HG02970 (cell line): ENCODE results near the gene FAM151A.

Source experiments
- ATAC-seq: cut with Tn5 transposase; IDR thresholded peaks from one replicate; pipeline ENCODE4 v1.9.1; 2021; ENCODE audit warnings: mild to moderate bottlenecking, moderate library complexity, moderate number of reproducible peaks; ENCODE audit not compliant: unreplicated experiment, low FRiP score

Gene FAM151A

GRCh38 chr1:54604572-54605370 lies 18.6 kb downstream of the FAM151A start:
- ATAC-seq, result no peak

- no peak for ATAC-seq
These were observed 19.3 kb downstream of the FAM151A start for GRCh38 chr1:54604051-54604450.

GRCh38 chr1:54603241-54603640 lies 20.1 kb downstream of the FAM151A start:
- ATAC-seq, result no peak

- no peak for ATAC-seq
These were observed 20.8 kb downstream of the FAM151A start for GRCh38 chr1:54602554-54602953.

- ATAC-seq, result no peak
These were observed 21.6 kb downstream of the FAM151A start for GRCh38 chr1:54601730-54602129.

GRCh38 chr1:54600947-54601721 lies 22.2 kb downstream of the FAM151A start:
- no peak for ATAC-seq

- no peak for ATAC-seq
These were observed 24.0 kb downstream of the FAM151A start for GRCh38 chr1:54599211-54599823.

- no peak for ATAC-seq
These were observed 25.8 kb downstream of the FAM151A start for GRCh38 chr1:54597455-54598030.

GRCh38 chr1:54596756-54597155 lies 26.6 kb downstream of the FAM151A start:
- ATAC-seq, result no peak

GRCh38 chr1:54595956-54596498 lies 27.3 kb downstream of the FAM151A start:
- no peak for ATAC-seq

GRCh38 chr1:54594463-54594862 lies 28.9 kb downstream of the FAM151A start:
- no peak for ATAC-seq

GRCh38 chr1:54593571-54594160 lies 29.7 kb downstream of the FAM151A start:
- no peak for ATAC-seq

- ATAC-seq, result no peak
These were observed 32.1 kb downstream of the FAM151A start for GRCh38 chr1:54591127-54591756.

GRCh38 chr1:54588377-54588776 lies 34.9 kb downstream of the FAM151A start:
- no peak for ATAC-seq

GRCh38 chr1:54585181-54586066 lies 37.9 kb downstream of the FAM151A start:
- no peak for ATAC-seq

GRCh38 chr1:54584575-54584974 lies 38.8 kb downstream of the FAM151A start:
- ATAC-seq, result no peak

GRCh38 chr1:54583871-54584270 lies 39.5 kb downstream of the FAM151A start:
- ATAC-seq, result no peak

GRCh38 chr1:54583307-54583686 lies 40.0 kb downstream of the FAM151A start:
- no peak for ATAC-seq
